K562 treated with DMSO at 1 percent for 24 hours (cell line): ENCODE data around the gene SHISA2. TPM values are rescaled to one million over a fixed set of nuclear protein-coding genes. Genes with fewer than 3 reads are reported as not detected.

Experiments
- total RNA-seq: library from RNA; unstranded; fragments of 300-600 nt; gene quantifications from 2 replicates; pipeline ENCODE4 v1.2.3, GENCODE V29; 2022; ENCODE audit warnings: low read depth; ENCODE audit not compliant: insufficient read depth

SHISA2 gene
- total RNA-seq: not detected in 2 replicates

DNA sequence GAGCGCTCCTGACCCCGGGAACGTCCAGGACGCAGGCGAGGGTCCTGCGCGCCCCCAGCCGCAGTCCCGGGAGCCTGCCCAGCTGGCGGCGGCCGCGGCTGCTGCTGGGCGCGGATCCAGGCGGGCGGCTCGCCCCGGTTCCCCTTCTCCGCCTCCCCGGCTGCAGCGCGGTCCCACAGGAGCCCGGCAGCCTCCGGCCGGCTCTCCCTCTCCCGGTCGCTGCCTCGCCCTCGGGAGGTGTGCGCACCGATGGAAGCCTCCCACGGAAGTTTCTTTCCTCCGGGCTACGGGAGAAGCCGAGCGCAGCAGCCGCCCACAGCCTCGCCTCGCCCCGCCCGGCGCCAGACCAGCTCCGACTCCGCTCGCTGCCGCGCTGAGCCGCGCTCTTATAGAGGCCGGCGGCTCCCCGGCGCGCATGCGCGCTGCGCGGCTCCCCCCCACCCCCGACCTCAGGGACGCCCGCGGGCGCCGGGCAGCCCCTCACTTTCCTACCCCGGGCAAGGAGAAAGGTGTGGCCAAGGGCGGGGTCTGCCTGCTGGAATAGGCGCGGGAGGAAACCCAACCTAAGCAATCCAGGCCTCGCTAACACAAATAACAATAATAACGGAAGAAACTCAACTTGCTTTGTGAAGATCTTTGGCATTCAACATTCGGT, at the start of gene SHISA2:
Gene SHISA2, minus strand, starts transcription at position 360 of the 655 bp plus-strand sequence. CDS start 1,041 bp downstream, outside the sequence.

Other genes starting within 250 kb of the SHISA2 start
- 13.4 and 25.3 TPM in 2 replicates for gene RNF6, start 170.3 kb upstream of the SHISA2 start, total RNA-seq
- gene CDK8, start 202.1 kb upstream of the SHISA2 start, total RNA-seq: 23.9 and 27.1 TPM in 2 replicates